Osteoblast (primary cell): Measurements from ENCODE around the gene LPGAT1. TPM values are rescaled to one million over a fixed set of nuclear protein-coding genes. Genes with fewer than 3 reads are reported as not detected.

Experiments used
- DNase-seq: peaks from one replicate; pipeline ENCODE4 v3.0.0; 2011; ENCODE audit warnings: low spot score, mixed read lengths; ENCODE audit not compliant: insufficient read length; ENCODE audit errors: missing footprints
- H2AFZ ChIP-seq: 2 replicates; pipeline ENCODE4 v1.6.0; 2011; ENCODE audit warnings: mild to moderate bottlenecking, low read length
- H3K27ac ChIP-seq: 2 replicates; pipeline ENCODE4 v1.5.1; 2011; ENCODE audit warnings: mild to moderate bottlenecking, low read depth, low read length, moderate library complexity
- H3K27me3 ChIP-seq: 2 replicates; pipeline ENCODE4 v1.6.0; 2012; ENCODE audit warnings: mild to moderate bottlenecking, control low read depth, inconsistent platforms, low read length, moderate library complexity; ENCODE audit not compliant: insufficient read depth
- H3K36me3 ChIP-seq: 2 replicates; pipeline ENCODE4 v1.5.1; 2011; ENCODE audit warnings: mild to moderate bottlenecking, low read length, control low read depth, moderate library complexity; ENCODE audit not compliant: insufficient read depth
- H3K4me1 ChIP-seq: 2 replicates; pipeline ENCODE4 v1.5.1; 2011; ENCODE audit warnings: mild to moderate bottlenecking, low read length, control low read depth, moderate library complexity; ENCODE audit not compliant: insufficient read depth
- H3K4me2 ChIP-seq: 2 replicates; pipeline ENCODE4 v1.6.0; 2011; ENCODE audit warnings: mild to moderate bottlenecking, low read length; ENCODE audit not compliant: insufficient read depth
- H3K4me3 ChIP-seq: fragments of 200-600 bp; sonication (generic); 3 replicates; pipeline ENCODE4 v1.5.1; 2012; ENCODE audit warnings: mild to moderate bottlenecking, low read length, inconsistent platforms; ENCODE audit not compliant: insufficient read depth
- H3K79me2 ChIP-seq: 2 replicates; pipeline ENCODE4 v1.6.0; 2012; ENCODE audit warnings: mild to moderate bottlenecking, low read length, control low read depth, inconsistent platforms; ENCODE audit not compliant: insufficient read depth
- H3K9me3 ChIP-seq: 2 replicates; pipeline ENCODE4 v1.5.1; 2011; ENCODE audit warnings: low read depth, low read length, control low read depth
- H4K20me1 ChIP-seq: 2 replicates; pipeline ENCODE4 v1.6.0; 2012; ENCODE audit warnings: mild to moderate bottlenecking, low read length, control low read depth; ENCODE audit not compliant: insufficient read depth
- total RNA-seq: library from RNA; depleted of rRNA; stranded (reverse); fragments of >200 nt; gene quantifications from 2 replicates; pipeline ENCODE4 v1.2.3, GENCODE V29; 2012
- TF ChIP-seq, protein P1 (sequence below): IDR thresholded peaks from 2 replicates; pipeline ENCODE4 v1.5.1; 2011; ENCODE audit warnings: mild to moderate bottlenecking, low read depth, low read length, moderate library complexity; ENCODE audit errors: extremely low read depth

LPGAT1 gene
- total RNA-seq, 1 donor: 43.4 TPM

DNA sequence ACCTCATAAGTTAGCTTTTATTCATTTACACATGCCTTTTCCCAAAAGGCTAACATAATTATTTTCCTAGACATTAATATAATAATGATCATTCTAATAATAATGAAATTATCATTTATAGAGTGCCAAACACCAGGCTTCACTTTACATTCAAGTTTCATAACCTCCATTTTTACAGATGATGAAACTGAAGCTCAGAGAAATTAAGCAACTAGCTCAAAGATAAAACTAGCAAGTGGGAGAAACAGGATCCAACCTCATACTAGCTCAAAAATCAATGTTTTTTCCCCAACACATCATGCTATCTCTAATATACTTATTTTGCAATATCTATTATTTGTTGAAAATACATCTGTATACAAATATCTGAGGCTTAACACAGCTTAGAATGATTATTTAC, 14.0 kb downstream of the LPGAT1 start:
- no peak for DNase-seq
- Histone ChIP-seq H3K4me3 (no peak overlapping the region), H3K27ac (no peak overlapping the region), H3K36me3 (peaks cover 1% of the 10 kb centered on the region), H2AFZ (no peak overlapping the region), H3K27me3 (no peaks in the 10 kb centered on the region), H4K20me1 (peaks cover 4% of the 10 kb centered on the region), H3K79me2 (peaks cover 12% of the 10 kb centered on the region), H3K4me2 (no peak overlapping the region), H3K9me3 (no peaks in the 10 kb centered on the region), H3K4me1 (no peaks in the 10 kb centered on the region)
- TF ChIP-seq, protein P1, sequence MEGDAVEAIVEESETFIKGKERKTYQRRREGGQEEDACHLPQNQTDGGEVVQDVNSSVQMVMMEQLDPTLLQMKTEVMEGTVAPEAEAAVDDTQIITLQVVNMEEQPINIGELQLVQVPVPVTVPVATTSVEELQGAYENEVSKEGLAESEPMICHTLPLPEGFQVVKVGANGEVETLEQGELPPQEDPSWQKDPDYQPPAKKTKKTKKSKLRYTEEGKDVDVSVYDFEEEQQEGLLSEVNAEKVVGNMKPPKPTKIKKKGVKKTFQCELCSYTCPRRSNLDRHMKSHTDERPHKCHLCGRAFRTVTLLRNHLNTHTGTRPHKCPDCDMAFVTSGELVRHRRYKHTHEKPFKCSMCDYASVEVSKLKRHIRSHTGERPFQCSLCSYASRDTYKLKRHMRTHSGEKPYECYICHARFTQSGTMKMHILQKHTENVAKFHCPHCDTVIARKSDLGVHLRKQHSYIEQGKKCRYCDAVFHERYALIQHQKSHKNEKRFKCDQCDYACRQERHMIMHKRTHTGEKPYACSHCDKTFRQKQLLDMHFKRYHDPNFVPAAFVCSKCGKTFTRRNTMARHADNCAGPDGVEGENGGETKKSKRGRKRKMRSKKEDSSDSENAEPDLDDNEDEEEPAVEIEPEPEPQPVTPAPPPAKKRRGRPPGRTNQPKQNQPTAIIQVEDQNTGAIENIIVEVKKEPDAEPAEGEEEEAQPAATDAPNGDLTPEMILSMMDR: no peak

DNA sequence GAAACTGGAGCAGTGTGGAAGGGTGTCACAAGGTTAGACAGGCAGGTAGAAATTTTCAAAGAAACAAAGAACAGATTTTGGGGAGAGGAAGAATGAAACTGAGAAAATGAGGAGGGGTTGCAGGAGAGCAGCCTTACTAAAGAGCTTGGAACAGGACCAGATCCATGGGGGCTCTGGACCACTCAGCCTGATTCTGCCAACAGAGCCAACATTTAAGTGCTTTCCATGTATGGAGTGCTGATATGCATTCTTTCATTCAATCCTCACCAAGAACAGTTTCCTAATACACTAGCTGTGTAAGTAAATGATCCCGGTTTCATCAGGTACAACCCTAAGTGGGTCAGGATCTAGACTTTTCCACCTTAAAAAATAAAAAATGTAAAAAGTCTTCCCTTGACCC, 16.2 kb downstream of the LPGAT1 start:
- H3K79me2 ChIP-seq: peaks cover 11% of the 10 kb centered on the region
- no peak for DNase-seq
- no peaks in the 10 kb centered on the region for H3K27me3 ChIP-seq
- no peak overlapping the region for H3K4me2 ChIP-seq
- H3K4me3 ChIP-seq: no peak overlapping the region
- no peak overlapping the region for H3K27ac ChIP-seq
- H3K9me3 ChIP-seq: no peaks in the 10 kb centered on the region
- H3K4me1 ChIP-seq: no peaks in the 10 kb centered on the region
- no peak overlapping the region for H2AFZ ChIP-seq
- H3K36me3 ChIP-seq: no peaks in the 10 kb centered on the region
- peaks cover 4% of the 10 kb centered on the region for H4K20me1 ChIP-seq
- TF ChIP-seq, protein P1: no peak

DNA sequence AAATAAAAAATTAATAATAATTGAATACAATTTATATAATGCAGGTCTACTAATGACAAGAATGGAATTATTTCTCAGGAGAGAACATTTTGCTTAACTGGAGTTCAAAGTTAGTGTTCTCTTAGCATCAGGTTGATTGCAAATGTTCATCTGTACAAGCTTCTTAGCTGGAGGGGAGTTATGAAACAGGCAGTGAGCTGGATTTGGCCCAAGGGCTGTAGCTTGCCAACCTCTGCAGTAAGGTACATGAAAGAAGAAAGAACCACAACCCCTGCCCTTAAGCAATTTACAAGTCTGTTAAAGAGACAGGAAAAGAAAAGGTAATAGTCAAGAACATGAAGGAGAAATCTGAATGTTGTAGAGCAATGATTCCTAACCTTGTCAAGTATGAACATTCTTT, 17.0 kb downstream of the LPGAT1 start:
- Histone ChIP-seq H2AFZ (no peak overlapping the region), H3K4me3 (no peak overlapping the region), H4K20me1 (peaks cover 4% of the 10 kb centered on the region), H3K27me3 (no peaks in the 10 kb centered on the region), H3K27ac (no peak overlapping the region), H3K4me1 (no peaks in the 10 kb centered on the region), H3K4me2 (no peak overlapping the region), H3K79me2 (peaks cover 11% of the 10 kb centered on the region), H3K9me3 (no peaks in the 10 kb centered on the region), H3K36me3 (no peaks in the 10 kb centered on the region)
- no peak for DNase-seq
- TF ChIP-seq, protein P1: no peak

DNA sequence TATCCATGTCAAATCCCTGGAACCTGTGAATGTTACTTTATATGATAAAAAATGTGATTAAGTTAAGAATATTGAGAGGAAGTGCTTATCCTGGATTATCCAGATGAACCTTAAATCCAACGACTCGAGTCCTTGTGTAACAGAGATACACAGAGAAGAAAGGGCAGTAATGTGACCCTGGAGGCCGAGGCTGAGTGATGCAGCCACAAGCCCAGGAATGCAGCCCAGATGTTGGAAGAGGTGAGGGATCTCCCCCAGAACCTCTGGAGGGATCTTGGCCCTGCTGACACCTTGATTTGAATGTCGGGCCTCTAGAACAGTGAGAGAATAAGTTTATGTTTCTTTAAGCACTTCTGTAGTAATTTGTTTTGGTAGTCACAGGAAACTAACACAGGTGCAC, 18.0 kb downstream of the LPGAT1 start:
- Histone ChIP-seq H3K9me3 (no peaks in the 10 kb centered on the region), H3K27ac (no peak overlapping the region), H3K27me3 (no peaks in the 10 kb centered on the region), H4K20me1 (peaks cover 4% of the 10 kb centered on the region), H3K79me2 (peaks cover 11% of the 10 kb centered on the region), H3K4me3 (no peak overlapping the region), H2AFZ (no peak overlapping the region), H3K4me2 (no peak overlapping the region), H3K36me3 (no peaks in the 10 kb centered on the region), H3K4me1 (no peaks in the 10 kb centered on the region)
- TF ChIP-seq, protein P1: no peak
- no peak for DNase-seq
